Sigmoid colon (tissue), 7 donors: Measurements from ENCODE around the gene MEGF8. TPM values are rescaled to one million over a fixed set of nuclear protein-coding genes. Genes with fewer than 3 reads are reported as not detected.

Source experiments
- DNase-seq: peaks from one replicate; pipeline ENCODE4 v3.0.0-alpha.2; 2019
- H3K27ac ChIP-seq, 4 donors: fragments of 200-600 bp; sonication (generic); one replicate each; pipeline ENCODE4 v1.5.1; 2016 to 2019; ENCODE audit warnings: mild to moderate bottlenecking in 1 of 4
- H3K27me3 ChIP-seq, 3 donors: fragments of 200-600 bp; sonication (generic); one replicate each; pipeline ENCODE4 v1.5.1; 2019; ENCODE audit warnings: mild to moderate bottlenecking in 1 of 3
- H3K36me3 ChIP-seq, 4 donors: fragments of 200-600 bp; sonication (generic); one replicate each; pipeline ENCODE4 v1.5.1; 2016 to 2019
- H3K4me1 ChIP-seq, 4 donors: fragments of 200-600 bp; sonication (generic); one replicate each; pipeline ENCODE4 v1.5.1; 2017 to 2019
- H3K4me3 ChIP-seq, 4 donors: fragments of 200-600 bp; sonication (generic); one replicate each; pipeline ENCODE4 v1.5.1; 2017 to 2019; ENCODE audit warnings: mild to moderate bottlenecking in 2 of 4, moderate library complexity in 1 of 4
- H3K9me3 ChIP-seq, 4 donors: fragments of 200-600 bp in 3 of 4; sonication (generic) in 3 of 4; one replicate each; pipeline versions ENCODE4 v1.5.1 to v1.6.1; 2013 to 2019
- CTCF ChIP-seq, 4 experiments: fragments of 450-650 bp in 3 of 4; fragments of 200-600 bp in 1 of 4; IDR thresholded peaks; one replicate each; pipeline ENCODE4 v1.5.1; 2016 to 2019; ENCODE audit warnings: antibody characterized with exemption in 4 of 4, mild to moderate bottlenecking in 3 of 4, moderate library complexity in 2 of 4
- EP300 ChIP-seq, 4 donors: sonication (generic); formaldehyde crosslinking; IDR thresholded peaks; one replicate each; pipeline ENCODE4 v1.6.1; 2017; ENCODE audit warnings: antibody characterized with exemption in 4 of 4
- POLR2A ChIP-seq, 2 donors: fragments of 450-650 bp; IDR thresholded peaks; one replicate each; pipeline ENCODE4 v1.6.1; 2016; ENCODE audit warnings: antibody characterized with exemption in 2 of 2, mild to moderate bottlenecking in 2 of 2, moderate library complexity in 2 of 2
- POLR2AphosphoS5 ChIP-seq, 4 donors: sonication (generic); formaldehyde crosslinking; IDR thresholded peaks; one replicate each; pipeline ENCODE4 v1.6.1; 2017; ENCODE audit warnings: antibody characterized with exemption in 4 of 4
- WGBS, 2 donors: extraction: QIAGEN DNeasy Blood & Tissue Kit; methylation state at CpG; one replicate each; pipeline ENCODE4 v1.1.7; 2013; 5-methylcytosine and 5-hydroxymethylcytosine counted together
- intact Hi-C: fragments of 100-400 bp; cut with DNase I; formaldehyde crosslinking; loops from one replicate; pipeline ENCODE4 v1.15.1; 2023
- polyA plus RNA-seq, 3 donors: library from polyadenylated mRNA; stranded (reverse); fragments of 200-250 nt; gene quantifications; one replicate each; pipeline ENCODE4 v1.2.3, GENCODE V29; 2013
- small RNA-seq, 3 donors: library from RNA; depleted of rRNA; stranded (forward); fragments of <200 nt; gene quantifications; one replicate each; pipeline ENCODE3, GENCODE V24; 2016
- total RNA-seq, 4 donors: library from RNA; depleted of rRNA; stranded (reverse); fragments of >200 nt; gene quantifications; one replicate each; pipeline ENCODE4 v1.1.0, GENCODE V29; 2016
- donor health status: healthy with polysubstance abuse.
- donor health status: Bipolar disorder and iron deficiency.
- donor health status: healthy.

Gene MEGF8
- total and polyA plus RNA-seq, 7 donors, result 1.8 to 21.6 (median 5.9) TPM

- WGBS, 2 donors, result 39 to 79% methylated on average over 13 of the region's 13 CpGs
- DNase-seq, result peak; percentile 62
- Histone ChIP-seq H3K27me3 (no peaks in the 10 kb centered on the region), H3K9me3 (no peaks in the 10 kb centered on the region), H3K27ac (no peak overlapping the region), H3K36me3 (no peaks in the 10 kb centered on the region), H3K4me3 (no peak overlapping the region), H3K4me1 (peaks cover 0 to 34% (median 30%) of the 10 kb centered on the region in 4 donors)
- TF ChIP-seq POLR2A (IDR thresholded peaks at IDR 0.05) (no peak), CTCF (IDR thresholded peaks at IDR 0.05) (no peak), EP300 (IDR thresholded peaks at IDR 0.05) (no peak), POLR2AphosphoS5 (IDR thresholded peaks at IDR 0.05) (no peak)
- intact Hi-C loops, result no loop called here
These were observed 99.3 kb downstream of the MEGF8 start for GRCh38 chr19:42424712-42425131.

GRCh38 chr19:42426643-42427042, 101.2 kb downstream of the MEGF8 start:
- Histone ChIP-seq H3K4me1 (peaks cover 0 to 34% (median 30%) of the 10 kb centered on the region in 4 donors), H3K27me3 (no peaks in the 10 kb centered on the region), H3K4me3 (no peak overlapping the region), H3K27ac (peak overlapping the region in 1 of 4 donors; percentile 16), H3K9me3 (no peaks in the 10 kb centered on the region), H3K36me3 (no peaks in the 10 kb centered on the region)
- intact Hi-C loops, result no loop called here
- no peak for DNase-seq
- 92 to 97% methylated on average over 3 of the region's 3 CpGs for WGBS, 2 donors
- TF ChIP-seq CTCF (IDR thresholded peaks at IDR 0.05) (no peak), POLR2AphosphoS5 (IDR thresholded peaks at IDR 0.05) (no peak), EP300 (IDR thresholded peaks at IDR 0.05) (no peak), POLR2A (IDR thresholded peaks at IDR 0.05) (no peak)

- DNase-seq, result no peak
- Histone ChIP-seq H3K27ac (peak within 1 kb of the TSS in 2 of 4 donors; percentile 16 to 39), H3K4me1 (peaks cover 0 to 32% (median 28%) of the 10 kb centered on the region in 4 donors), H3K4me3 (no peak within 1 kb of the TSS), H3K27me3 (no peaks in the 10 kb centered on the region), H3K9me3 (no peaks in the 10 kb centered on the region), H3K36me3 (no peaks in the 10 kb centered on the region)
- 77 to 79% methylated on average over 4 of the region's 4 CpGs for WGBS, 2 donors
- TF ChIP-seq POLR2AphosphoS5 (IDR thresholded peaks at IDR 0.05) (peak in 1 of 4 donors; percentile 52), CTCF (IDR thresholded peaks at IDR 0.05) (no peak), EP300 (IDR thresholded peaks at IDR 0.05) (no peak)
- intact Hi-C loops, result no loop called here
These were observed 101.9 kb downstream of the MEGF8 start, which contains the start of gene LIPE for GRCh38 chr19:42427313-42427712. Gene LIPE (minus strand): TSS chr19:42427388. CDS start chr19:42427149, 239 bp downstream.

Small RNA genes lying within 50 kb of the gene (small RNA-seq; reads per million reads assigned to genes)
- 0 reads per million in 3 donors for gene MIR8077

Other genes starting within 250 kb of the MEGF8 start
- 10 to 100 TPM; 12.5 to 14.6 (median 13.1) TPM for gene ZNF574, start 249.5 kb upstream of the MEGF8 start, total RNA-seq
- gene ZNF574, start 249.5 kb upstream of the MEGF8 start, polyA plus RNA-seq, result 1 to 10 TPM; 3.0 to 9.3 (median 5.5) TPM
- gene POU2F2, start 193.2 kb upstream of the MEGF8 start, total RNA-seq, result 1 to 10 TPM; 1.2 to 3.0 (median 2.5) TPM
- 10 to 100 TPM in 1 of 3 donors, 1 to 10 TPM in 1, under 1 TPM in 1; 0.60 to 19.0 (median 1.6) TPM for gene POU2F2, start 193.2 kb upstream of the MEGF8 start, polyA plus RNA-seq
- 10 to 100 TPM; 28.5 to 41.3 (median 36.3) TPM for gene DEDD2, start 108.0 kb upstream of the MEGF8 start, total RNA-seq
- 10 to 100 TPM; 42.2 to 87.6 (median 49.9) TPM for gene DEDD2, start 108.0 kb upstream of the MEGF8 start, polyA plus RNA-seq
- gene ZNF526, start 105.3 kb upstream of the MEGF8 start, total RNA-seq, result 1 to 10 TPM; 2.2 to 6.1 (median 4.3) TPM
- gene ZNF526, start 105.3 kb upstream of the MEGF8 start, polyA plus RNA-seq, result 1 to 10 TPM; 3.0 to 6.8 (median 3.2) TPM
- gene GSK3A, start 83.0 kb upstream of the MEGF8 start, total RNA-seq, result 10 to 100 TPM; 17.4 to 28.5 (median 20.5) TPM
- gene GSK3A, start 83.0 kb upstream of the MEGF8 start, polyA plus RNA-seq, result 10 to 100 TPM; 31.8 to 49.5 (median 49.0) TPM
- 10 to 100 TPM; 18.9 to 39.3 (median 25.6) TPM for gene ERF, start 70.5 kb upstream of the MEGF8 start, total RNA-seq
- 10 to 100 TPM; 18.6 to 42.8 (median 23.6) TPM for gene ERF, start 70.5 kb upstream of the MEGF8 start, polyA plus RNA-seq
- gene CIC, start 56.4 kb upstream of the MEGF8 start, total RNA-seq, result 10 to 100 TPM; 16.0 to 31.3 (median 24.9) TPM
- gene CIC, start 56.4 kb upstream of the MEGF8 start, polyA plus RNA-seq, result 10 to 100 TPM in 2 of 3 donors, 1 to 10 TPM in 1; 8.4 to 42.1 (median 17.3) TPM
- not detected for gene PRR19, start 23.5 kb upstream of the MEGF8 start, total RNA-seq
- under 1 TPM in 2 of 3 donors, not detected in 1; 0.69 to 0.79 TPM for gene PRR19, start 23.5 kb upstream of the MEGF8 start, polyA plus RNA-seq
- gene PAFAH1B3, start 23.0 kb upstream of the MEGF8 start, total RNA-seq, result 1 to 10 TPM; 5.6 to 8.6 (median 6.0) TPM
- 10 to 100 TPM; 27.0 to 44.3 (median 27.7) TPM for gene PAFAH1B3, start 23.0 kb upstream of the MEGF8 start, polyA plus RNA-seq
- 1 to 10 TPM in 1 of 4 donors, under 1 TPM in 2, not detected in 1; 0.54 to 4.4 (median 0.71) TPM for gene TMEM145, start 12.3 kb upstream of the MEGF8 start, total RNA-seq
- under 1 TPM in 1 of 3 donors, not detected in 2; 0.58 TPM for gene TMEM145, start 12.3 kb upstream of the MEGF8 start, polyA plus RNA-seq
- gene CNFN, start 64.7 kb downstream of the MEGF8 start, total RNA-seq, result not detected
- 10 to 100 TPM in 1 of 3 donors, 1 to 10 TPM in 2; 6.1 to 21.0 (median 9.7) TPM for gene CNFN, start 64.7 kb downstream of the MEGF8 start, polyA plus RNA-seq
- gene LIPE, start 101.8 kb downstream of the MEGF8 start, total RNA-seq, result 10 to 100 TPM in 1 of 4 donors, 1 to 10 TPM in 3; 1.6 to 38.5 (median 7.5) TPM
- 10 to 100 TPM in 1 of 3 donors, 1 to 10 TPM in 2; 3.0 to 48.0 (median 3.9) TPM for gene LIPE, start 101.8 kb downstream of the MEGF8 start, polyA plus RNA-seq
- gene CXCL17, start 117.3 kb downstream of the MEGF8 start, total RNA-seq, result not detected
- 1 to 10 TPM in 1 of 3 donors, under 1 TPM in 1, not detected in 1; 0.90 to 1.2 TPM for gene CXCL17, start 117.3 kb downstream of the MEGF8 start, polyA plus RNA-seq
- gene CEACAM1, start 202.8 kb downstream of the MEGF8 start, total RNA-seq, result 1 to 10 TPM in 1 of 4 donors, under 1 TPM in 3; 0.55 to 2.4 (median 0.69) TPM
- 100 to 1,000 TPM in 2 of 3 donors, 10 to 100 TPM in 1; 51.1 to 444 (median 148) TPM for gene CEACAM1, start 202.8 kb downstream of the MEGF8 start, polyA plus RNA-seq